BE2C (cell line): ENCODE measurements around the gene CHST2.

Source experiments
- DNase-seq: peaks from one replicate; pipeline ENCODE4 v3.0.0-alpha.2; 2020
- H3K27me3 ChIP-seq: fragments of 250-450 bp; sonication (Bioruptor Pico); 2 replicates; pipeline ENCODE4 v1.5.1; 2020; ENCODE audit warnings: mild to moderate bottlenecking
- H3K36me3 ChIP-seq: fragments of 250-450 bp; sonication (Bioruptor Pico); 2 replicates; pipeline ENCODE4 v1.5.1; 2020; ENCODE audit warnings: mild to moderate bottlenecking
- H3K4me1 ChIP-seq: fragments of 250-450 bp; sonication (Bioruptor Pico); 2 replicates; pipeline ENCODE4 v1.5.1; 2020
- H3K4me3 ChIP-seq: 2 replicates; pipeline ENCODE4 v1.5.1; 2011; ENCODE audit warnings: low read depth, low read length
- H3K9me3 ChIP-seq: fragments of 250-450 bp; sonication (Bioruptor Pico); 2 replicates; pipeline ENCODE4 v1.5.1; 2020
- TF ChIP-seq, protein P1 (sequence below): IDR thresholded peaks from 2 replicates; pipeline ENCODE4 v1.5.1; 2012; ENCODE audit warnings: mild to moderate bottlenecking, low read depth, low read length

CHST2 gene

DNA sequence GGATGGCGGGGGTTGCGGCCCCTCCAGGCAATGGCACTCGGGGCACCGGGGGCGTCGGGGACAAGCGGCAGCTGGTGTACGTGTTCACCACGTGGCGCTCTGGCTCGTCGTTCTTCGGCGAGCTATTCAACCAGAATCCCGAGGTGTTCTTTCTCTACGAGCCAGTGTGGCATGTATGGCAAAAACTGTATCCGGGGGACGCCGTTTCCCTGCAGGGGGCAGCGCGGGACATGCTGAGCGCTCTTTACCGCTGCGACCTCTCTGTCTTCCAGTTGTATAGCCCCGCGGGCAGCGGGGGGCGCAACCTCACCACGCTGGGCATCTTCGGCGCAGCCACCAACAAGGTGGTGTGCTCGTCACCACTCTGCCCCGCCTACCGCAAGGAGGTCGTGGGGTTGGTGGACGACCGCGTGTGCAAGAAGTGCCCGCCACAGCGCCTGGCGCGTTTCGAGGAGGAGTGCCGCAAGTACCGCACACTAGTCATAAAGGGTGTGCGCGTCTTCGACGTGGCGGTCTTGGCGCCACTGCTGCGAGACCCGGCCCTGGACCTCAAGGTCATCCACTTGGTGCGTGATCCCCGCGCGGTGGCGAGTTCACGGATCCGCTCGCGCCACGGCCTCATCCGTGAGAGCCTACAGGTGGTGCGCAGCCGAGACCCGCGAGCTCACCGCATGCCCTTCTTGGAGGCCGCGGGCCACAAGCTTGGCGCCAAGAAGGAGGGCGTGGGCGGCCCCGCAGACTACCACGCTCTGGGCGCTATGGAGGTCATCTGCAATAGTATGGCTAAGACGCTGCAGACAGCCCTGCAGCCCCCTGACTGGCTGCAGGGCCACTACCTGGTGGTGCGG is 1.9 kb downstream of the CHST2 start:
- Histone ChIP-seq H3K4me3 (peak overlapping the region; percentile 86), H3K27me3 (peaks cover 8% of the 10 kb centered on the region; the same call in 1 of the 2 replicates), H3K9me3 (no peaks in the 10 kb centered on the region; the same call in 1 of the 2 replicates), H3K36me3 (no peaks in the 10 kb centered on the region), H3K4me1 (no peaks in the 10 kb centered on the region)
- DNase-seq: peak; percentile 73
- TF ChIP-seq, protein P1, sequence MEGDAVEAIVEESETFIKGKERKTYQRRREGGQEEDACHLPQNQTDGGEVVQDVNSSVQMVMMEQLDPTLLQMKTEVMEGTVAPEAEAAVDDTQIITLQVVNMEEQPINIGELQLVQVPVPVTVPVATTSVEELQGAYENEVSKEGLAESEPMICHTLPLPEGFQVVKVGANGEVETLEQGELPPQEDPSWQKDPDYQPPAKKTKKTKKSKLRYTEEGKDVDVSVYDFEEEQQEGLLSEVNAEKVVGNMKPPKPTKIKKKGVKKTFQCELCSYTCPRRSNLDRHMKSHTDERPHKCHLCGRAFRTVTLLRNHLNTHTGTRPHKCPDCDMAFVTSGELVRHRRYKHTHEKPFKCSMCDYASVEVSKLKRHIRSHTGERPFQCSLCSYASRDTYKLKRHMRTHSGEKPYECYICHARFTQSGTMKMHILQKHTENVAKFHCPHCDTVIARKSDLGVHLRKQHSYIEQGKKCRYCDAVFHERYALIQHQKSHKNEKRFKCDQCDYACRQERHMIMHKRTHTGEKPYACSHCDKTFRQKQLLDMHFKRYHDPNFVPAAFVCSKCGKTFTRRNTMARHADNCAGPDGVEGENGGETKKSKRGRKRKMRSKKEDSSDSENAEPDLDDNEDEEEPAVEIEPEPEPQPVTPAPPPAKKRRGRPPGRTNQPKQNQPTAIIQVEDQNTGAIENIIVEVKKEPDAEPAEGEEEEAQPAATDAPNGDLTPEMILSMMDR: peak; percentile 51

DNA sequence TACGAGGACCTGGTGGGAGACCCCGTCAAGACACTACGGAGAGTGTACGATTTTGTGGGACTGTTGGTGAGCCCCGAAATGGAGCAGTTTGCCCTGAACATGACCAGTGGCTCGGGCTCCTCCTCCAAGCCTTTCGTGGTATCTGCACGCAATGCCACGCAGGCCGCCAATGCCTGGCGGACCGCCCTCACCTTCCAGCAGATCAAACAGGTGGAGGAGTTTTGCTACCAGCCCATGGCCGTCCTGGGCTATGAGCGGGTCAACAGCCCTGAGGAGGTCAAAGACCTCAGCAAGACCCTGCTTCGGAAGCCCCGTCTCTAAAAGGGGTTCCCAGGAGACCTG is 2.5 kb downstream of the CHST2 start:
- H3K36me3 ChIP-seq: no peaks in the 10 kb centered on the region
- no peaks in the 10 kb centered on the region for H3K4me1 ChIP-seq
- peaks cover 8% of the 10 kb centered on the region; the same call in 1 of the 2 replicates for H3K27me3 ChIP-seq
- no peak for DNase-seq
- no peak overlapping the region for H3K4me3 ChIP-seq
- no peaks in the 10 kb centered on the region; the same call in 1 of the 2 replicates for H3K9me3 ChIP-seq
- TF ChIP-seq, protein P1: no peak

DNA sequence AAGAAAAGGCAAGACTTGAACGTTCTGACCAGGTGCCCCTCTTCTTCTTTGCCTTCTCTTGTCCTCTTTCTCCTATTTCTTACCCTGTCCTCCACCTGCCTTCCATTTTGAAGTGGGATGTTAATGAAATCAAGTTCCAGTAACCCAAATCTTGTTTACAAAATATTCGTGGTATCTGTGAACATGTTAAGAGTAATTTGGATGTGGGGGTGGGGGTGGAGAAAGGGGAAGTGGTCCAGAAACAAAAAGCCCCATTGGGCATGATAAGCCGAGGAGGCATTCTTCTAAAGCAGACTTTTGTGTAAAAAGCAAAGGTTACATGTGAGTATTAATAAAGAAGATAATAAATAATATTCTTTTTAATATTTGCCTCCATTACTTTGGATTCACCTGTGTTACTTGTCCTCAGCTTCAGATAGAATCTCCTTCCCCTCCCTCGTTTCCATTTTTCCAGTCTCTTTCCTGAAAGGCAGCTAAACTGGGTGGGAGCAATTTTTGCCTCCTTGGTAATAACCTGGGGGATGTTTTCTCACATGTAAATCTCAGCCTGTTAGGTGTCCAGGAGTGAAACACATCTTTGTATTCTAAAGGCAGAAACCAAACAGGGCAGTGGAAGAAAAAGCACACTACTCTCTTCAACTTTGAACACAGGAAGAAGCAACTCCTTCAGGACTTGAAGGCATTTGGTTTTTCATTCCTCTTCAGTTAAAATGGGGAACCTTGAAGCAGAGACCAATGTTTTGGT is 3.2 kb downstream of the CHST2 start:
- H3K4me3 ChIP-seq: no peak overlapping the region
- H3K4me1 ChIP-seq: no peaks in the 10 kb centered on the region
- TF ChIP-seq, protein P1: no peak
- no peaks in the 10 kb centered on the region; the same call in 1 of the 2 replicates for H3K9me3 ChIP-seq
- peaks cover 8% of the 10 kb centered on the region; the same call in 1 of the 2 replicates for H3K27me3 ChIP-seq
- no peak for DNase-seq
- no peaks in the 10 kb centered on the region for H3K36me3 ChIP-seq

DNA sequence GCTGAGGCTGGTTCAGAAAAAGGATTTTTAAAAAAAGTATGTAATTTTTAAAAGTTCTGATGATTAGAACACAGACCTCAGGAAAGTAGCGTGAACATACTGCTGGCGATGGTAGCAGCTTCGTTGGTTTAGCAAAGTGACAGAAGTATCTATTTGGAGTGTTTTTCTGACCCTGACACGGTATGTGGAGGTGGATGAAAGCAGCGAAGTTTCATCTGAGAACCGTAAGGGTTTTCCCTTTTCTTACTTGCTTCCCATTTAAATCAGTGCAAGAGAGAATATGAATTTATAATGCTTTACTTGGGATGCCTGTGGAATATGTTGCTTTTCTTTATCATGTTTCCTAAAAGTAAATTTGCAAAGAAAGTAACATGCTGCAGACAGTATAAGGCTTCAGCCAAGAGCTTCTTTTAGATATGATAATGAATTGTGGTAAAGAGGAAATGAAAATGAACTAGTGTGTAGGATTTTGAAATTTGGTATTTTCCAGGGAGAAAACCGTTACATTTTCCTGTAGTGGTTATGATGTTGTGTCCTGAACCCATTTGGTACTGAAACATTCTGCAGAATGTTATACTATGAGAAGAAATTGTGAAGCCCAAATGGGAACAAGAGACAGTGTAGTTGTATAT is 3.9 kb downstream of the CHST2 start:
- no peak for DNase-seq
- H3K4me1 ChIP-seq: no peaks in the 10 kb centered on the region
- H3K27me3 ChIP-seq: peaks cover 8% of the 10 kb centered on the region; the same call in 1 of the 2 replicates
- H3K4me3 ChIP-seq: no peak overlapping the region
- TF ChIP-seq, protein P1: no peak
- no peaks in the 10 kb centered on the region for H3K36me3 ChIP-seq
- no peaks in the 10 kb centered on the region; the same call in 1 of the 2 replicates for H3K9me3 ChIP-seq

DNA sequence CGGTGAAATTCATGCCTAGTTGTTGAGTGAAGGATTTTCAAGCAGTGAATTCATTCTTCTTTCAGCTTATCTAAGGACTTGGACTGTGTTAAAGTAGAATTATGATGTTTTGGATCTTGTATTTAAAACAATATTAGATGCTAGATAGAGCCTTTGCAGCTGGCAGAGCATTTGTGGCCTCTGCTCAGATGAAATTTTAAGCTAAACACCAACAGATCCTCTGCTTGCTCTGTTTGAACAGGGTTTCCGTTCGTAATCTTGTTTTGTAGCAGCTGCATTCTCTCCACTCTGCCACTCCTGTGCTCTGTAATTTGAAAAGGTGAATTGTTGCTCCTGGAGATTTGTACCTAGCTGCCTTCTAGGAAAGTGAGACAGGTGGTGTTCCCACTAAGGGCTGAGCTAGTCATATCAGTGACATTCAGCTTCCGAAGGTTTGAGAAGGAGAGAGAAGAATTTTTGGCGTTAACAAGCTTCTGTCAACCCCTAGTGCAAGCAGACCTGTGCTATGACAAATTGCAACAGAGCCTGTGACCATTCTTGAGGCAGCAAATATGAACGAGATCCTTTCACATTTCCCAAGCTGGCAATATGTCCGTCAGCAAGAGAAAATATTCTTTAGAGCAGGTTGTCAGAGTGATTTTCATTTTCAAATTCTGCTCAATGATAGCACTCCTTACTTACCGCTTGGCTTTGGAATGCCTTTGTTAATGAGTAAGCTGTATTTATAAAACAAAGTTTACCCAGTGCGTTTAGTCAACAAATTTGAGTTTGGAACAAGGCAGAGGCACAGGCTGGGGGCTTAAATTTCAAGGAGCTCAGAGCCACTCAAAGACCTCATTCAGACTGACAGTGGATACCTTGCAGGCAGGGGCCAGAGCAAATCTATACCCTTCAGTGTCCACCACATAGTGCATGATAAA is 5.3 kb downstream of the CHST2 start:
- Histone ChIP-seq H3K4me3 (no peak overlapping the region), H3K9me3 (no peaks in the 10 kb centered on the region), H3K36me3 (no peaks in the 10 kb centered on the region), H3K27me3 (no peaks in the 10 kb centered on the region), H3K4me1 (no peaks in the 10 kb centered on the region)
- TF ChIP-seq, protein P1: no peak
- DNase-seq: no peak
